Gastrocnemius medialis (tissue), 4 donors: ENCODE data around the gene YTHDF1. TPM values are rescaled to one million over a fixed set of nuclear protein-coding genes. Genes with fewer than 3 reads are reported as not detected.

Experiments
- ATAC-seq, 2 donors: fragments of 150-250 bp; one replicate each; pipeline ENCODE4 v1.9.1; 2016
- DNase-seq, 2 donors: peaks; one replicate each; pipeline ENCODE4 v3.0.0-alpha.2; 2019
- H3K27ac ChIP-seq, 4 donors: fragments of 200-600 bp; sonication (generic); 1 replicate in 1 of 4; 2 replicates in 3 of 4; pipeline ENCODE4 v1.5.1; 2016 to 2018; ENCODE audit warnings: mild to moderate bottlenecking in 2 of 4, moderate library complexity in 1 of 4
- H3K27me3 ChIP-seq, 3 donors: fragments of 200-600 bp; sonication (generic) in 2 of 3; 1 replicate in 1 of 3; 2 replicates in 2 of 3; pipeline versions ENCODE4 v1.5.1 to v1.6.0; 2016 to 2019; ENCODE audit warnings: mild to moderate bottlenecking in 1 of 3, moderate library complexity in 1 of 3
- H3K36me3 ChIP-seq, 2 donors: fragments of 200-600 bp; sonication (generic) in 1 of 2; one replicate each; pipeline ENCODE4 v1.5.1; 2017 to 2018
- H3K4me1 ChIP-seq, 2 donors: fragments of 200-600 bp; sonication (generic) in 1 of 2; one replicate each; pipeline ENCODE4 v1.5.1; 2016 to 2017; ENCODE audit warnings: mild to moderate bottlenecking in 2 of 2
- H3K4me3 ChIP-seq, 4 donors: fragments of 200-600 bp; sonication (generic) in 3 of 4; 1 replicate in 1 of 4; 2 replicates in 3 of 4; pipeline ENCODE4 v1.5.1; 2016 to 2019; ENCODE audit warnings: mild to moderate bottlenecking in 2 of 4
- H3K9me3 ChIP-seq, 3 donors: fragments of 200-600 bp; sonication (generic) in 2 of 3; 1 replicate in 1 of 3; 2 replicates in 2 of 3; pipeline ENCODE4 v1.5.1; 2016 to 2019
- CTCF ChIP-seq, 5 experiments: fragments of 450-650 bp in 3 of 5; fragments of 200-600 bp in 2 of 5; sonication (generic) in 2 of 5; IDR thresholded peaks in 4 of 5; conservative IDR thresholded peaks in 1 of 5; 1 replicate in 4 of 5; 2 replicates in 1 of 5; pipeline ENCODE4 v1.5.1; 2016 to 2019; ENCODE audit warnings: antibody characterized with exemption in 5 of 5, mild to moderate bottlenecking in 3 of 5, moderate library complexity in 3 of 5
- POLR2A ChIP-seq, 2 donors: fragments of 450-650 bp; IDR thresholded peaks; one replicate each; pipeline ENCODE4 v1.6.1; 2017; ENCODE audit warnings: antibody characterized with exemption in 2 of 2, mild to moderate bottlenecking in 2 of 2, moderate library complexity in 2 of 2
- in situ Hi-C, 4 donors: fragments of 200-750 bp; cut with MboI; loops; one replicate each; pipeline versions ENCODE4 v1.15.0 to v1.8.0; 2017; ENCODE audit warnings: low sequenced_read_pairs in 4 of 4
- intact Hi-C: fragments of 100-400 bp; cut with DNase I; formaldehyde crosslinking; loops from one replicate; pipeline ENCODE4 v1.15.1; 2023; ENCODE audit warnings: low total_unique reads
- total RNA-seq, 4 donors: library from RNA; depleted of rRNA; stranded (reverse); fragments of >200 nt; gene quantifications; one replicate each; pipeline versions ENCODE4 v1.1.0 to v1.2.3, GENCODE V29; 2016

Gene YTHDF1
- total RNA-seq, 4 donors from 2014 or later: 37.1 to 45.7 (median 40.4) TPM

DNA sequence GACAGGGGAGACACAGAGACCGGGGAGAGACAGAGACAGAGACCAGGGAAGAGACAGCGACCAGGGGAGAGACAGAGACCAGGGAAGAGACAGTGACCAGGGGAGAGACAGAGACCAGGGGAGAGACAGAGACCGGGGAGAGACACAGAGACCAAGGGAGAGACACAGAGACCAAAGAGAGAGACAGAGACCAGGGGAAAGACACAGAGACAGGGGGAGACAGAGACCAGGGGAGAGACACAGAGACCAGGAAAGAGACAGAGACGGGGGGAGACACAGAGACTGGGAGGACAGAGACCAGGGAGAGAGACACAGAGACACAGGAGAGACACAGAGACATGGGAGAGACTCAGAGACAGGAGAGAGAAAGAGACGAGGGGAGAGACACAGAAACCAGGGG lies 43.9 kb downstream of the YTHDF1 start:
- DNase-seq: no peak
- H3K27me3 ChIP-seq: peaks cover 54 to 67% (median 55%) of the 10 kb centered on the region in 3 donors
- intact Hi-C loops: no loop called here
- H3K4me1 ChIP-seq: no peaks in the 10 kb centered on the region
- H3K36me3 ChIP-seq: no peaks in the 10 kb centered on the region
- in situ Hi-C loops: no loop called here
- no peaks in the 10 kb centered on the region for H3K9me3 ChIP-seq
- TF ChIP-seq CTCF (IDR thresholded peaks at IDR 0.05 in 4 of 5, conservative IDR thresholded peaks at IDR 0.05 in 1 of 5) (no peak), POLR2A (IDR thresholded peaks at IDR 0.05) (no peak)
- H3K4me3 ChIP-seq: no peak overlapping the region
- H3K27ac ChIP-seq: no peak overlapping the region
- no peak for ATAC-seq

- in situ Hi-C loops: no loop called here
- DNase-seq (no peak), ATAC-seq (no peak)
- no peak overlapping the region for H3K4me3 ChIP-seq
- no peak overlapping the region for H3K27ac ChIP-seq
- H3K4me1 ChIP-seq: no peaks in the 10 kb centered on the region
- intact Hi-C loops: no loop called here
- H3K36me3 ChIP-seq: no peaks in the 10 kb centered on the region
- H3K27me3 ChIP-seq: peaks cover 32 to 45% (median 32%) of the 10 kb centered on the region in 3 donors
- no peaks in the 10 kb centered on the region for H3K9me3 ChIP-seq
- no peak for TF ChIP-seq CTCF (IDR thresholded peaks at IDR 0.05 in 4 of 5, conservative IDR thresholded peaks at IDR 0.05 in 1 of 5)
- TF ChIP-seq POLR2A (IDR thresholded peaks at IDR 0.05): no peak
Measured at GRCh38 chr20:63169681-63170080, 46.2 kb downstream of the YTHDF1 start.

GRCh38 chr20:63168861-63169260 lies 47.1 kb downstream of the YTHDF1 start:
- TF ChIP-seq CTCF (IDR thresholded peaks at IDR 0.05 in 4 of 5, conservative IDR thresholded peaks at IDR 0.05 in 1 of 5): no peak
- no peak for TF ChIP-seq POLR2A (IDR thresholded peaks at IDR 0.05)

GRCh38 chr20:63167918-63168520 lies 47.9 kb downstream of the YTHDF1 start:
- H3K27ac ChIP-seq: no peak overlapping the region
- TF ChIP-seq POLR2A (IDR thresholded peaks at IDR 0.05): no peak
- no peak for TF ChIP-seq CTCF (IDR thresholded peaks at IDR 0.05 in 4 of 5, conservative IDR thresholded peaks at IDR 0.05 in 1 of 5)
- H3K36me3 ChIP-seq: no peaks in the 10 kb centered on the region
- DNase-seq: no peak
- H3K4me3 ChIP-seq: no peak overlapping the region
- ATAC-seq: no peak
- no peaks in the 10 kb centered on the region for H3K4me1 ChIP-seq
- H3K27me3 ChIP-seq: peaks cover 18 to 37% (median 24%) of the 10 kb centered on the region in 3 donors
- in situ Hi-C loops (no loop called here), intact Hi-C loops (no loop called here)
- H3K9me3 ChIP-seq: no peaks in the 10 kb centered on the region

More at GRCh38 chr20:63168861-63169260, 47.1 kb downstream of the YTHDF1 start:
- Histone ChIP-seq H3K27me3 (peaks cover 24 to 40% (median 29%) of the 10 kb centered on the region in 3 donors), H3K4me1 (no peaks in the 10 kb centered on the region), H3K36me3 (no peaks in the 10 kb centered on the region), H3K9me3 (no peaks in the 10 kb centered on the region), H3K4me3 (no peak overlapping the region), H3K27ac (no peak overlapping the region)
- ATAC-seq (no peak), DNase-seq (no peak)
- intact Hi-C loops: no loop called here
- in situ Hi-C loops: no loop called here
